GM23248 (cell line): ENCODE measurements around the gene SLC37A1. TPM values are rescaled to one million over a fixed set of nuclear protein-coding genes. Genes with fewer than 3 reads are reported as not detected.

Source experiments
- DNase-seq: peaks from one replicate; pipeline ENCODE4 v3.0.0-alpha.2; 2015
- H2AFZ ChIP-seq: fragments of 200-600 bp; sonication (generic); 2 replicates; pipeline ENCODE4 v1.6.1; 2016; ENCODE audit warnings: antibody characterized with exemption
- H3F3A ChIP-seq: fragments of 200-600 bp; sonication (generic); 2 replicates; pipeline ENCODE4 v1.6.1; 2016; ENCODE audit warnings: mild to moderate bottlenecking, antibody characterized with exemption, mixed run types; ENCODE audit not compliant: insufficient read depth
- H3K27ac ChIP-seq: fragments of 200-600 bp; sonication (generic); 2 replicates; pipeline ENCODE4 v1.5.1; 2016; ENCODE audit warnings: mild to moderate bottlenecking
- H3K27me3 ChIP-seq: fragments of 200-600 bp; sonication (generic); replicated peaks from 2 replicates; pipeline ENCODE4 v1.6.1; 2016; ENCODE audit warnings: mild to moderate bottlenecking; ENCODE audit not compliant: insufficient read depth
- H3K36me3 ChIP-seq: fragments of 200-600 bp; sonication (generic); 2 replicates; pipeline ENCODE4 v1.6.1; 2016; ENCODE audit warnings: low read depth, mild to moderate bottlenecking
- H3K4me1 ChIP-seq: fragments of 200-600 bp; sonication (generic); 2 replicates; pipeline ENCODE4 v1.6.1; 2016; ENCODE audit warnings: mild to moderate bottlenecking; ENCODE audit not compliant: insufficient read depth
- H3K4me2 ChIP-seq: fragments of 200-600 bp; sonication (generic); one replicate; pipeline ENCODE4 v1.6.1; 2016; ENCODE audit warnings: mild to moderate bottlenecking; ENCODE audit not compliant: unreplicated experiment
- H3K4me3 ChIP-seq: fragments of 200-600 bp; sonication (generic); 2 replicates; pipeline ENCODE4 v1.5.1; 2016; ENCODE audit warnings: mild to moderate bottlenecking
- H3K79me2 ChIP-seq: fragments of 200-600 bp; sonication (generic); 2 replicates; pipeline ENCODE4 v1.6.1; 2016; ENCODE audit warnings: mild to moderate bottlenecking; ENCODE audit not compliant: insufficient read depth
- H3K9ac ChIP-seq: fragments of 200-600 bp; sonication (generic); 2 replicates; pipeline ENCODE4 v1.6.1; 2016; ENCODE audit warnings: mild to moderate bottlenecking
- H3K9me2 ChIP-seq: fragments of 200-600 bp; sonication (generic); 2 replicates; pipeline ENCODE4 v1.6.1; 2016; ENCODE audit warnings: mixed run types, mild to moderate bottlenecking, moderate library complexity; ENCODE audit not compliant: insufficient read depth
- H3K9me3 ChIP-seq: fragments of 200-600 bp; sonication (generic); one replicate; pipeline ENCODE4 v1.6.1; 2017; ENCODE audit warnings: low read depth
- H4K20me1 ChIP-seq: fragments of 200-600 bp; sonication (generic); 2 replicates; pipeline ENCODE4 v1.6.0; 2016; ENCODE audit not compliant: insufficient read depth
- EZH2 ChIP-seq: fragments of 200-600 bp; sonication (generic); IDR thresholded peaks from 2 replicates; pipeline ENCODE4 v1.6.1; 2018; ENCODE audit warnings: antibody characterized with exemption, mild to moderate bottlenecking; ENCODE audit not compliant: insufficient read depth, poor library complexity, severe bottlenecking
- EZH2phosphoT487 ChIP-seq: fragments of 200-600 bp; sonication (generic); IDR thresholded peaks from 2 replicates; pipeline ENCODE4 v1.6.1; 2018; ENCODE audit warnings: antibody characterized with exemption, moderate library complexity, mild to moderate bottlenecking, low read depth; ENCODE audit not compliant: insufficient read depth
- WGBS, 2 experiments: methylation state at CpG; one replicate each; pipeline ENCODE4 v1.1.6; 2015 to 2017; ENCODE audit warnings: low lambda C conversion rate in 2 of 2, low coverage in 1 of 2; ENCODE audit errors: missing lambda C conversion rate in 2 of 2; 5-methylcytosine and 5-hydroxymethylcytosine counted together
- in situ Hi-C: fragments of 300-500 bp; cut with MboI; formaldehyde crosslinking; loops from 2 replicates; pipeline ENCODE4 v1.15.0; 2020
- polyA plus RNA-seq: library from polyadenylated mRNA; unstranded; fragments of >200 nt; fragmentation: Nextera tagmentation; extraction: Ambion mirVana; gene quantifications from 2 replicates; pipeline ENCODE4 v1.2.1, GENCODE V29; 2016
- total RNA-seq: library from RNA; depleted of rRNA; stranded (reverse); fragments of >200 nt; shearing (Covaris generic); gene quantifications from 2 replicates; pipeline ENCODE4 v1.2.3, GENCODE V29; 2014

SLC37A1 gene
- total and polyA plus RNA-seq, 2 experiments from 2014 or later = not detected

- no peak overlapping the region for H3K27ac ChIP-seq
- no peak overlapping the region for H3K4me2 ChIP-seq
- WGBS, 2 experiments = 64 to 73% methylated on average over 26 to 27 of the region's 27 CpGs
- H3K4me3 ChIP-seq = no peak overlapping the region
- H3K36me3 ChIP-seq = no peaks in the 10 kb centered on the region
- no peak overlapping the region for H3K9ac ChIP-seq
- no peaks in the 10 kb centered on the region for H3K9me2 ChIP-seq
- peaks cover 20% of the 10 kb centered on the region for H3K27me3 ChIP-seq
- TF ChIP-seq EZH2 = no peak
- TF ChIP-seq EZH2phosphoT487 = no peak
- in situ Hi-C loops = no loop called here
- H3K79me2 ChIP-seq = no peaks in the 10 kb centered on the region
- no peaks in the 10 kb centered on the region for H3K9me3 ChIP-seq
- no peak for DNase-seq
- no peak overlapping the region for H2AFZ ChIP-seq
- no peaks in the 10 kb centered on the region for H4K20me1 ChIP-seq
- no peaks in the 10 kb centered on the region for H3K4me1 ChIP-seq
- H3F3A ChIP-seq = no peaks in the 10 kb centered on the region
These were observed 33.6 kb downstream of the SLC37A1 start for GRCh38 chr21:42547001-42547905.

GRCh38 chr21:42547906-42548365, 34.3 kb downstream of the SLC37A1 start:
- no peak for DNase-seq
- Histone ChIP-seq H3K9ac (no peak overlapping the region), H3K27ac (no peak overlapping the region), H3K4me3 (no peak overlapping the region), H3K27me3 (peaks cover 20% of the 10 kb centered on the region), H3K4me2 (no peak overlapping the region), H3F3A (no peaks in the 10 kb centered on the region), H3K36me3 (no peaks in the 10 kb centered on the region), H4K20me1 (no peaks in the 10 kb centered on the region), H3K4me1 (no peaks in the 10 kb centered on the region), H3K9me3 (no peaks in the 10 kb centered on the region), H3K79me2 (no peaks in the 10 kb centered on the region), H3K9me2 (no peaks in the 10 kb centered on the region), H2AFZ (no peak overlapping the region)
- in situ Hi-C loops = no loop called here
- WGBS, 2 experiments = 72 to 76% methylated on average over 22 of the region's 22 CpGs
- TF ChIP-seq EZH2 (no peak), EZH2phosphoT487 (no peak)

GRCh38 chr21:42548687-42549406, 35.2 kb downstream of the SLC37A1 start:
- DNase-seq = no peak
- Histone ChIP-seq H2AFZ (no peak overlapping the region), H3K4me3 (no peak overlapping the region), H3K36me3 (no peaks in the 10 kb centered on the region), H3K27me3 (peaks cover 20% of the 10 kb centered on the region), H3F3A (no peaks in the 10 kb centered on the region), H4K20me1 (no peaks in the 10 kb centered on the region), H3K4me2 (no peak overlapping the region), H3K9me3 (no peaks in the 10 kb centered on the region), H3K9ac (no peak overlapping the region), H3K9me2 (no peaks in the 10 kb centered on the region), H3K79me2 (no peaks in the 10 kb centered on the region), H3K4me1 (no peaks in the 10 kb centered on the region), H3K27ac (no peak overlapping the region)
- WGBS, 2 experiments = 65 to 73% methylated on average over 20 to 21 of the region's 21 CpGs
- in situ Hi-C loops = no loop called here
- no peak for TF ChIP-seq EZH2
- no peak for TF ChIP-seq EZH2phosphoT487

GRCh38 chr21:42550817-42551216, 37.2 kb downstream of the SLC37A1 start:
- no peak for DNase-seq
- WGBS, 2 experiments = 42 to 51% methylated on average over 3 of the region's 3 CpGs
- H4K20me1 ChIP-seq = no peaks in the 10 kb centered on the region
- H3K79me2 ChIP-seq = no peaks in the 10 kb centered on the region
- peaks cover 20% of the 10 kb centered on the region for H3K27me3 ChIP-seq
- no peak overlapping the region for H3K9ac ChIP-seq
- H3K4me1 ChIP-seq = no peaks in the 10 kb centered on the region
- no peaks in the 10 kb centered on the region for H3F3A ChIP-seq
- H3K9me2 ChIP-seq = no peaks in the 10 kb centered on the region
- TF ChIP-seq EZH2phosphoT487 = no peak
- TF ChIP-seq EZH2 = no peak
- H3K36me3 ChIP-seq = no peaks in the 10 kb centered on the region
- in situ Hi-C loops = no loop called here
- H2AFZ ChIP-seq = no peak overlapping the region
- no peak overlapping the region for H3K4me3 ChIP-seq
- H3K9me3 ChIP-seq = no peaks in the 10 kb centered on the region
- no peak overlapping the region for H3K27ac ChIP-seq
- H3K4me2 ChIP-seq = no peak overlapping the region
